HepG2 (cell line): ENCODE measurements around the gene RIPK1. TPM values are rescaled to one million over a fixed set of nuclear protein-coding genes. Genes with fewer than 3 reads are reported as not detected.

ENCODE experiments used
- ARHGAP35 ChIP-seq: sonication (generic); formaldehyde crosslinking; IDR thresholded peaks from 2 replicates; pipeline ENCODE4 v1.9.0; 2022; ENCODE audit warnings: mild to moderate bottlenecking, inconsistent platforms, moderate library complexity, missing genetic modification reagents, borderline replicate concordance
- ATF1 ChIP-seq: IDR thresholded peaks from 2 replicates; pipeline ENCODE4 v1.6.1; 2016; ENCODE audit warnings: mild to moderate bottlenecking, control low read depth
- CAMTA2 ChIP-seq: sonication (generic); formaldehyde crosslinking; IDR thresholded peaks from 2 replicates; pipeline ENCODE4 v1.4.0; 2020; ENCODE audit warnings: mild to moderate bottlenecking, missing genetic modification reagents, borderline replicate concordance
- HMGA1 ChIP-seq: sonication (generic); formaldehyde crosslinking; conservative IDR thresholded peaks from 2 replicates; pipeline ENCODE4 v1.4.0; 2020; ENCODE audit warnings: missing genetic modification reagents
- IRX3 ChIP-seq: sonication (generic); formaldehyde crosslinking; IDR thresholded peaks from 2 replicates; pipeline ENCODE4 v1.8.1; 2023; ENCODE audit warnings: mild to moderate bottlenecking, low read depth, missing genetic modification reagents, borderline replicate concordance
- NFAT5 ChIP-seq: sonication (generic); formaldehyde crosslinking; IDR thresholded peaks from 2 replicates; pipeline ENCODE4 v1.4.0; 2020; ENCODE audit warnings: missing genetic modification reagents
- REST ChIP-seq, 2 experiments: IDR thresholded peaks; 2 replicates each; pipeline ENCODE4 v1.6.1; 2011 to 2012; ENCODE audit warnings: low read length in 2 of 2, borderline replicate concordance in 1 of 2, low read depth in 1 of 2, mild to moderate bottlenecking in 1 of 2, moderate library complexity in 1 of 2
- SALL2 ChIP-seq: sonication (generic); formaldehyde crosslinking; IDR thresholded peaks from 2 replicates; pipeline ENCODE4 v1.8.1; 2023; ENCODE audit warnings: mild to moderate bottlenecking, missing genetic modification reagents, inconsistent platforms
- TCF7 ChIP-seq: sonication (generic); IDR thresholded peaks from 2 replicates; pipeline ENCODE4 v1.6.1; 2016; ENCODE audit warnings: antibody characterized with exemption, low read depth
- ZNF101 ChIP-seq: sonication (generic); formaldehyde crosslinking; IDR thresholded peaks from 2 replicates; pipeline ENCODE4 v1.4.0; 2020; ENCODE audit warnings: mild to moderate bottlenecking, low read depth, missing genetic modification reagents, borderline replicate concordance
- ZNF142 ChIP-seq: sonication (generic); formaldehyde crosslinking; IDR thresholded peaks from 2 replicates; pipeline ENCODE4 v1.4.0; 2020; ENCODE audit warnings: missing genetic modification reagents
- ZNF761 ChIP-seq: sonication (generic); formaldehyde crosslinking; conservative IDR thresholded peaks from 2 replicates; pipeline ENCODE4 v1.4.0; 2020; ENCODE audit warnings: mild to moderate bottlenecking, missing genetic modification reagents
- polyA plus RNA-seq, 8 experiments: library from polyadenylated mRNA; depleted of rRNA in 3 of 8; stranded (reverse) in 7 of 8; unstranded in 1 of 8; fragments of >200 nt; fragmentation: Illumina TruSeq in 4 of 8; extraction: Trizol in 4 of 8; gene quantifications; 2 replicates each; pipeline versions ENCODE4 v1.2.1 to v1.2.3, GENCODE V29; 2011 to 2016; ENCODE audit warnings: low read depth in 4 of 8, missing spikeins in 1 of 8, mixed read lengths in 1 of 8; ENCODE audit not compliant: insufficient read depth in 1 of 8
- total RNA-seq, 5 experiments: library from RNA; depleted of rRNA; stranded (reverse); fragments of >200 nt; fragmentation: Illumina TruSeq; extraction: Trizol; gene quantifications; 2 replicates each; pipeline ENCODE4 v1.2.3, GENCODE V29; 2016; ENCODE audit warnings: low read depth in 1 of 5

Gene RIPK1
- total and polyA plus RNA-seq, 2 of the 13 experiments (the other 11 are each of a cell fraction or from before 2014, with no cell fraction given), result 9.0 to 10.3 TPM

GRCh38 chr6:3063733-3064700 is 4.3 kb upstream of the RIPK1 start (continued):
- TF ChIP-seq ZNF142 (CRISPR knock-in tag) (peak; percentile 59; the same call in 1 of the 2 replicates), ZNF101 (no peak), IRX3 (CRISPR knock-in tag) (peak; percentile 55; the same call in 1 of the 2 replicates), HMGA1 (CRISPR knock-in tag) (no peak), CAMTA2 (CRISPR knock-in tag) (0 out of 2 replicates have a peak, but pooled peaks have one; percentile 70), TCF7 (no peak), ATF1 (CRISPR knock-in tag) (no peak), REST (IDR thresholded peaks at IDR 0.05; ENCODE audit: borderline replicate concordance in 1 of 2, low read depth in 1 of 2, low read length in 2 of 2) (peak in 1 of 2 experiments; percentile 24; a peak in 1 of 4 replicates), SALL2 (CRISPR knock-in tag) (peak; percentile 86), ZNF761 (CRISPR knock-in tag) (0 out of 2 replicates have a peak, but pooled peaks have one; percentile 70), ARHGAP35 (peak; percentile 45; the same call in 1 of the 2 replicates), NFAT5 (no peak)
